Stimulated activated CD4-positive, alpha-beta T cell treated with anti-CD3 and anti-CD28 coated beads, Interleukin-1b, Interleukin-23, amount 100 ng/mL, for 1 hour (primary cell): ENCODE measurements around the gene TLDC2.
"Not testable (repeated sequence)": the region's sequence is repeated elsewhere in the genome, so short reads cannot be mapped to it uniquely, and the experiment has no call there.

Source experiments
- DNase-seq, 2 donors: peaks; one replicate each; pipeline ENCODE4 v3.0.0-alpha.2; 2020; ENCODE audit warnings: low read depth in 2 of 2

Gene TLDC2

DNA sequence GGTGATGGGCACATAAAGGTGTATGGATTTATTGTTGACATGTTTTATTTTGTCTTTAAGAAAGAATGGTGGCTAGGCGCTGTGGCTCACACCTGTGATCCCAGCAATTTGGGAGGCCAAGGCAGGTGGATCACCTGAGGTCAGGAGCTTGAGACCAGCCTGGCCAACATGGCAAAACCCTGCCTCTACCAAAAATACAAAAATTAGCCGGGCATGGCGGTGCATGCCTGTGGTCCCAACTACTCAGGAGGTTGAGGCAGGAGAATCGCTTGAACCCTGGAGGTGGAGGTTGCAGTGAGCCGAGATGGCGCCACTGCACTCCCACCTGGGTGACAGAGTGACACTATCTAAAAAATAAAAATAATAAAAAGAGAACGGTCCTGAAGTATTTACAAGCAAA, 30.1 kb downstream of the TLDC2 start:
- not testable (repeated sequence) for DNase-seq

DNA sequence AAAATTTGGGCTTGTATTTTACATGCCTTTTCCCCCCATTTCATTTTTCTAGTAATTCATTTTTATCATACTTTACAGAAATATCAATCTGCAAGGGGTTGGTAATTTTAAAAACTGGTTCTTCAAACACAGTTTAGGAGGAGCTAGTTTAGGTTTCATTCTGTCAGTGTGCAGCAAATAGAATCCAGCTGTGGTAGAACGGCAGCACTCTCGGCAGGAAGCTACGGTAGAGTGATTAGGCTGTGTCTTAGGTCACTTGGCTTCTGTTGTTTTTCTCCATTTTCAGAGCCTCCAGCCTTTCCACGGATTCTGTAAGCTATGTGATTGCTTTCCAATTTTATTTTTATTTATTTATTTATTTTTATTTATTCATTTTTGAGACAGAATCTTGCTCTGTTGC, 32.7 kb downstream of the TLDC2 start:
- no peak for DNase-seq

DNA sequence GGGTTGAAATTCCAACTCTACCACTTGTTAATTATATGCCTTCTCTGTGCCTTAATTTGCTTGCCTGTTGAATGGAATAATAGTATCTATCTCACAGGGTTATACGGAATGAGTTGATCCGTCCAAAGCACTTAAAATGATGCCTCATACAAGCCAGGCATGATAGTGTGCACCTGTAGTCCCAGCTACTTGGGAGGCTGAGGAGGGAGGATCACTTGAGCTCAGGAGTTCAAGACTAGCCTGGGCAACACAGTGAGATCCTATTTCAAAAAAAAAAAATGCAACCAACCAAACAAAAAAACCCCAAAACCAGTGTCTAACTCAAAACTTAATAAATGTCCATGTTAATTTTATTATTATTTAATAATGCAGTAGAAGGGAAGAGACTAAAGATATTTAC, 40.3 kb downstream of the TLDC2 start:
- no peak for DNase-seq

DNA sequence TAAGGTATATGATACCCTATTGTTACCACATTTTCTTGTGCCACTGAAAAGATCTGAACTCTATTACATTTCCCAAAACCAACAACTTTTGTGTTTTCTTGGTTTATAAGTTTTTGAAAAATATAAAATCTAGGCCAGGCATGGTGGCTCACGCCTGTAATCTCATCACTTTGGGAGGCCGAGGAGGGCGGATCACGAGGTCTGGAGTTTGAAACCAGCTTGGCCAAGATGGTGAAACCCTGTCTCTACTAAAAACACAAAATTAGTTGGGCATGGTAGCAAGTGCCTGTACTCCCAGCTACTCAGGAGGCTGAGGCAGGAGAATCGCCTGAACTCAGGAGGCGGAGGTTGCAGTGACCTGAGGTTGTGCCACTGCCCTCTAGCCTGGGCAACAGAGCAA, 41.3 kb downstream of the TLDC2 start:
- no peak for DNase-seq

DNA sequence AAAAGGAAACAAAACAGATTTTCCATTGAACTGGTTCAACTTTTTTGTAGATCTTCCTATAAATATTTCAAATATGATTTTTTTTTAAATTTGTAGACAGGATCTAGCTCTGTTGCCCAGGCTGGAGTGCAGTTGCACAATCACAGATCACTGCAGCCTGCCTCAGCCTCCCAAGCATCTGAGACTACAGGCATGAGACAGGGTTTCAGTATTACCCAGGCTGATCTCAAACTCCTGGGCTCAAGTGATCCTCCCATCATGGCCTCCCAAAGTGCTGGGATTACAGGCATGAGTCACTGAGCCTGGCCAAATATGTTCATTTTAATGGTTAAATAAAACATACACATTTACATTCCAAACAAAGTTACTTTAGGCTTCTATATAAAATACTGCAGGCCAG, 42.0 kb downstream of the TLDC2 start:
- no peak for DNase-seq

DNA sequence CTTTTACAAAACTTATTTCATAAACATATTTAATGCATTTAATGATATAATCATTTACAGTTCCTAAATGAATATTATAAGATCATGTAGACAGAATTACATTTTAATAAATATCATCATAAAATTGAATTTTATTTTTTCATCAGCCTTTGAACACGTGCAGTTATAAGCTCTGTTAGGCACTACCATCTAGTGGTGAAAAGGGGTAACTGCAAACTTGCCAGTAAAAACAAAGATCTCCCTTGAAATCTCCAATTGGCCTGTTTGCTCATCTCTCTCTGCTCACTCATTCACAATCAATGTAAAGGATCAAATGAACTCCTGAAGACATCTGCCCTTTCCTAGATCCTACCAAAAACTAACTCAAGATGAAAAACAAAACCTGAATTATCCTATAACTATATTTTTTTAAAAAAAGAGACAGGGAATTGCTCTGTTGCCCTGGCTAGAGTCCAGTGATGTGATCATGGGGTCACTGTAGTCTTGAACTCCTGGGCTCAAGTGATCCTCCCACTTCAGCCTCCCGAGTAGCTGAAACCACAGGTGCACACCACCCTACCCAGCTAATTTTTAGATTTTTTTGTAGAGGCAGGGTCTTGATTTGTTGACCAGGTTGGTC, 43.9 kb downstream of the TLDC2 start:
- no peak for DNase-seq

DNA sequence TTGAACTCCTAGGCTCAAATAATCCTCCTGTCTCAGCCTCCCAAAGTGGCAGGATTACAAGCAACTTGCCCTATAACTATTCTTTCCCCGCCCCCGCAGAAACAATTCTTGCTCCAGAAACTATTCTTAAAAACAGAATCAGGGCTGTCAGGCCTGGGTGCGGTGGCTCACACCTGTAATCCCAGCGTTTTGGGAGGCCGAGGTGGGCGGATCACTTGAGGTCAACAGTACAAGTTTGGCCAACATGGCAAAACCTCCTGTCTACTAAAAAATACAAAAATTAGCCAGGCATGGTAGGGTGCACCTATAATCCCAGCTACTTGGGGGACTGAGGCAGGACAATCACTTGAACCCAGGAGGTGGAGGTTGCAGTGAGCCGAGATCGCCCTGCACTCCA, 44.4 kb downstream of the TLDC2 start:
- DNase-seq: no peak

DNA sequence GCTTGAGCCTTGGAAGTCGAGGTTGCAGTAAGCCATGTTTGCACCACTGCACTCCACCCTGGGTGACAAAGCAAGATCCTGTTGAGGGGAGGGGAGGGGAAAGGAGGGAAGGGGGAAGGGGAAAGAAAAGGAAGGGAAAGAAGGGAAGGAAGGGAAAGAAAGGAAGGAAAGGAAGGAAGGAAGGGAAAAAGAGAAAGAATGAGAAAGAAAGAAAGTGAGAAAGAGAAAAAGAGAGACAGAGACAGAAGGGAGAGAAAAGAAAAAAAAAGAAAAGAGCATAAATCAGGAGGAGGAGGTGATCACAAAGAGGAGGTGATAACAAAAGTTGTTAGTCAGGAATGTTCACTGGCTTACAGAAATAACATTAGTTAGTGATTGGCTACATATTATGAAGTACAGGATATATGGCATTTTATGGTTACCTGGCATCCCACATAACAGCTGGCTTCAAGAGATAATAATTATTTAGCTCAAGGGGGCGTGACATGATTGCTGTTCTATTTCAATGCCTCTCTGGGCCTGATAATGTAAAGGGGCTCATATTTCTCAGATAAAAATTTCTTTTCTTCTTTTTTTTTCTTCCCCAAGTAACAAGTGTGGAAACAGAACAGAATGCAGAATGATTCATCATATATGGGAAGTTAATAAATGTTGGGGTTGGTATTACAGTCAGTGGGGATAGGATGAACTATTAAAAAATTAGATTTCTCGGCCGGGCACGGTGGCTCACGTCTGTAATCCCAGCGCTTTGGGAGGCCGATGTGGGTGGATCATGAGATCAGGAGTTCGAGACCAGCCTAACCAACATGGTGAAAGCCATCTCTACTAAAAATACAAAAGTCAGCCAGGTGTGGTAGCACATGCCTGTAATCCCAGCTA, 48.5 kb downstream of the TLDC2 start:
- no peak for DNase-seq

DNA sequence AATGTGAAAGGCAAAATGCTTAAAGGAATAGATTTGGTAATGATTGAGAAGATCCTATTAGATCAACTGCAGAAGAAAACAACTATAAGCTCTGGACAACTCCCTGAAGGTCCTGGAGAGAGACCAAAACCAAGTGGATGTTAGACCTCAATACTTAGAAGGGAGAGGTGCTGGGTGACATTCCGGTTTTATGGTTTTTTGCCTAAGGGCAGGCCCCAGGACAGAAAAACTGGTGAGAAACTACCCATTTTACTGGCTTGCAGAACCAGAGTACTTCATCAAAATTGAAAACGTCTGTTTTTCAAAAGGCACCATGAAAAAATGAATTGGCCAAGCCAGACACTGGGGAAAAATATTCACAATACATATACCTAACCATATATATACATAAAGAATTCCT, 49.3 kb downstream of the TLDC2 start:
- DNase-seq: no peak

DNA sequence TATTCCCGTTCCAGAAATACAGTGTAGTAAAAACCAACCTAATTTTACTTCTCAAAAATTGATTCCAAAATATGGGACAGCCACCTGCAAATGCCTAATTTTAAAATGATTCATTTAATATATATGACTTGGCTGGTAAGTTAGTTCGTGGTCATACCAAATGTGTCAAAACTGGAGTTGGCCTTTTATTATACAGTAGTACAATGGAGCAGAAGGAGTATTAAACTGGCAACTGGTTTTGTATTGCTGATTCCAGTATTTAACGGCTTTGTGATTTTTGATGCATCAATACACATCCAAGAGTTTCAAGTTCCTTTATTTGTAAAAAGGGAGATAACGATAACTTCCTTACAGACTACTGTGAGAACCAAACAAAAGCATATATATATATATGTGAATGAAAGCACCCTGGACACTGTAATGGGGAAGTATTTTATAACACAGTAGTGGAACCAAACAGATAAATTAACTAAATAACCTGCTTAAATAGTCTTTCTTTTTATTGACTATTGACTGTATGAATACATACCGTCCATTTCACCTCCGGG, 50.8 kb downstream of the TLDC2 start:
- DNase-seq: no peak

DNA sequence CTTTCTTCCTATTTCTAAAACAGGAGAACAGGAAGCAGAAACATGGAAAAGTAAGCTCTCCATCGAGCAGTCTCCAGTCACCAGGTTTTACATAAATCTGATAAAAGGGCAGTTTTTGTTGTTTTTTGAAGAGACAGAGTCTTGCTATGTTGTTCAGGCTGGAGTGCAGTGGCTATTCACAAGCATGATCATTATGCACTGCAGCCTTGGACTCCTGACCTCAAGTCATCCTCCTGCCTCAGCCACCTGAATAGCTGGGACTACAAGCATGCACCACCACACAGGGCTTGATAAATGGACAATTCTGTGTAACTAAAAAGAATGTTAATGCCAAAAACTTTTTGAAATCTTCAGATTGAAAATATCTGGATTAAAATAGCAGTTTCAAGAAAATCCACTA, 51.8 kb downstream of the TLDC2 start:
- no peak for DNase-seq

DNA sequence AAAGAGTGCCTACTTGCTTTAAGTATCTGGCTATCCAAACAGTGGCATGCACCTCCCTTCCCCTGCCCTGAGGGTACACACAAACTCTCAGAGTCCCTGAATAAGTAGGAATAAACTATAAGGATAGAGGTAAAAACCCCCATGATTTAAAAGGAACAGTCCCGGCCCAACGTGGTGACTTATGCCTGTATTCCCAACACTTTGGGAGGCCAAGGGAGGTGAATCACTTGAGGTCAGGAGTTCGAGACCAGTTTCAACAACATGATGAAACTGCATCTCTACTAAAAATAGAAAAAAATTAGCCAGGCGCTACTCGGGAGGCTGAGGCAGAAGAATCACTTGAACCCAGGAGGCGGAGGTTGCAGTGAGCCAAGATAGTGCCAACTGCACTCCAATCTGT, 53.4 kb downstream of the TLDC2 start:
- DNase-seq: no peak

DNA sequence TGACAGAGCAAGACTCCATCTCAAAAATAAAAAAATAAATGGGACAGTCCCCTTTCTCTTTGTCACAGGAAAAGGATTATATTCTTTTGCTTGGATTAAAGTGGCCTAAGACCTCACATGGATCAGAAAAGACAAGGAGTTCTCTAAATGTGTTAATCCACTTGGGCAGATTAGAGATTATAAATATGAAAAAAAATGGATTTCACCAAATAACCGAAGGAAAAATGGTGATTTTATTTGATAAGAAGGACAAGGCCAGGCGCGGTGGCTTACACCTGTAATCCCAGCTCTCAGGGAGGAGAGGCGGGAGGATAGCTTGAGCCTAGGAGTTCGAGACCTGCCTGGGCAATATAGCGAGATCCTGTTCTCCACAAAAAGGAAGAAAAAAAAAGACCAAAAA, 53.8 kb downstream of the TLDC2 start:
- no peak for DNase-seq

DNA sequence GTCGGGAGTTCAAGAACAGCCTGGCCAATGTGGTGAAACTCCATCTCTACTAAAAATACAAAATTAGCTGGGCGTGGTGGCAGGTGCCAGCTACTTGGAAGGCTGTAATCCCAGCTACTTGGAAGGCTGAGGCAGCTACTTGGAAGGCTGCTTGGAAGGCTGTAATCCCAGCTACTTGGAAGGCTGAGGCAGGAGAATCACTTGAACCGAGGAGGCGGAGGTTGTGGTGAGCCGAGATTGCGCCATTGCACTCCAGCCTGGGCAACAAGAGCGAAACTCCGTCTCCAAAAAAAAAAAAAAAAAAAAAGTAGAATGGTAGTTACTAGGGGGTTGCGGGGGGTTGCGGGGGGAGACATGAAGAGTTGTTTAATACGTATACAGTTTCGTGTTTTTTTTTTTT, 56.1 kb downstream of the TLDC2 start:
- not testable (repeated sequence) for DNase-seq

DNA sequence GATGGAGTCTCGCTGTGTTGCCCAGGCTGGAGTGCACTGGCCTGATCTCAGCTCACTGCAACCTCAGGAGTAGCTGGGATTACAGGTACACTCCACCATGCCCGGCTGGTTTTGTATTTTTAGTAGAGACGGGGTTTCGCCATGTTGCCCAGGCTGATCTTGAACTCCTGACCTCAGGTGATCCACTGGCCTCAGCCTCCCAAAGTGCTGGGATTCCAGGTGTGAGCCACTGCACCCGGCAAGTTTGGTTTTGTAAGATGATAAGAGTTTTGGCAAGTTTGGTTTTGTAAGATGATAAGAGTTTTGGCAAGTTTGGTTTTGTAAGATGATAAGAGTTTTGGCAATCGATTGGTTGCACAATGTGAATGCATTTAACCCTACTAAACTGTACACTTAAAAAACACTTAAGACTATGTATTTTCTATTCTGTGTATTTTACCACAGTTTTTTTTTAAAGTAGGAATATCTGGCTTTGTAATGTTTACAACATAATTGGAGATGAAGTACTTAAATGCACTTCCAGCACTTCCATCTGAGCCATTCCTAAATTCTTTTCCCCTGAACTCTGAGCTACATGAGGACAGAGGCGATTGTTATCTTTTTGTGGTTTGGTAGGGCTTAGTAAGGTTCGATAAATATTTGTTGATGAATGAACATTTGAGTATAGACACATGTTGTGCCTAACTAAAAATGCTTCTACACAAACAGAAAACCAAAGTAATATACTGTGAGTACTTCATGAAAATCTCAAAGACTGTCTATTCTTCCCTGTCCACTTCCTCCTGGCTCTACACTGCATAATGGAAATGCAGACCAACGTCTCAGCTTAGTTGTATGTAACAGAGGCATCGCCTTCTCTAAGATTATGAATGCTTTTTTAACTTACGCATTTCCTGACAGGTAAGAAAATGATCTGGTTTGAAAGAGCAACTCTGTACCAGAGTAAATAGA, 56.8 kb downstream of the TLDC2 start:
- no peak for DNase-seq

DNA sequence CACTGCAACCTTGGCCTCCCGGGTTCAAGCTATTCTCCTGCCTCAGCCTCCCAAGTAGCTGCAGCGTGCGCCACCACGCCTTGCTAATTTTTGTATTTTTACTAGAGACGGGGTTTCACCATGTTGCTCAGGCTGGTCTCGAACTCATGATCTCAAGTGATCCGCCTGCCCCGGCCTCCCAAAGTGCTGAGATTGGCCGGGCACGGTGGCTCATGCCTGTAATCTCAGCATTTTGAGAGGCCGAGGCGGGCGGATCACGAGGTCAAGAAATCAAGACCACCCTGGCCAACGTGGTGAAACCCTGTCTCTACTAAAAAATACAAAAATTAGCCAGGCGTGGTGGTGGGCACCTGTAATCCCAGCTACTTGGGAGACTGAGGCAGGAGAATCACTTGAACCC, 57.6 kb downstream of the TLDC2 start:
- DNase-seq: not testable (repeated sequence)

DNA sequence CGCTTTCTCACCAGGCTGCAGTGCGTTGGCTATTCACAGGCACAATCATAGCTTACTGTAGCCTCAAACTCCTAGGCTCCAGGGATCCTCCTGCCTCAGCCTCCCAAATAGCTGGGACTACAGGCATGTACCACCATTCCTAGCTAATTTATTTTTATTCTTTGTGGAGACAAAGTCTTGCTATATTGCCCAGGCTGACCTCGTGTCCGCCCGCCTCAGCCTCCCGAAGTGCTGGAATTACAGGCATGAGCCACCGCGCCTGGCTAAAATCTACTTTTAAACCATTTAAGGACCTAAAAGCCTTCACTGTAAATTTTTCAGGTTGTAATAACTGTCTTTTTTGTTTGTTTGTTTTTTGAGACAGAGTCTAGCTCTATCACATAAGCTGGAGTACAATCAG, 60.4 kb downstream of the TLDC2 start:
- DNase-seq: no peak

DNA sequence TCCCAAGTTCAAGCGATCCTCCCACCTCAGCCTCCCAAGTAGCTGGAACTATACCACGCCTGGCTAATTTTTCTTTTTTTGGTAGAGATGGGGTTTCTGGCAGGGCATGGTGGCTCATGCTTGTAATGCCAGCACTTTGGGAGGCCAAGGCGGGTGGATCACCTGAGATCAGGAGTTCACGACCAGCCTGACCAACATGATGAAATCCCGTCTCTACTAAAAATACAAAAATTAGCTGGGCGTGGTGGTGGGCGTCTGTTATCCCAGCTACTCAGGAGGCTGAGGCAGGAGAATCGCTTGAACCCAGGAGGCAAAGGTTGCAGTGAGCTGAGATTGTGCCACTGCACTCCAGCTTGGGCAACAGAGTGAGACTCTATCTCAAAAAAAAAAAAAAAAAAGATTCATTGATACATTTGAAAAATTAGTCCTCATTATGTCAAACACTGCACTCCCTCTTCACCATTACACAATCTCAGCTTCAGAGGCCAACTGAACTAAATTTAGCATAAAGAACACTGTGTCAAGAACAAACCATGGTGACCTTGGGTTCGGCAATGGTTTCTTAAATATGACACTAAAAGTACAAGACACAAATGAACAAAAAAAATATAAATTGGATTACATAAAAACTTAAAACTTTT, 60.9 kb downstream of the TLDC2 start:
- not testable (repeated sequence) for DNase-seq

DNA sequence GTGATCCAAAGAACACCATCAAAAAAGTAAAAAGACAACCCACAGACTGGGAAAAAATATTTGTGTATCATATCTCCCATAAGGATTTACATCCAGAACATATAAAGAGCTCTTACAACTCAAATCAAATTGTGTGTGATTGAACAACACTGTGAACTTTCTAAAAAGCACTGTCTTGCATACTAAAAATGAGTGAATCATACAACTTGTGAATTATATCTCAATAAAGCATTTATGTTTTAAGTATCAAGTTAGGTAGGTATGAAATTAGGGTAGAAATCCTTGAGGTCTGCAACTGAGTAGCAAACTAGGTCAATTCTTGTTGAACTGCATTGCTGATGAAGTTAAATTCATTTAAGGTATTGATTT, 61.4 kb downstream of the TLDC2 start:
- no peak for DNase-seq

DNA sequence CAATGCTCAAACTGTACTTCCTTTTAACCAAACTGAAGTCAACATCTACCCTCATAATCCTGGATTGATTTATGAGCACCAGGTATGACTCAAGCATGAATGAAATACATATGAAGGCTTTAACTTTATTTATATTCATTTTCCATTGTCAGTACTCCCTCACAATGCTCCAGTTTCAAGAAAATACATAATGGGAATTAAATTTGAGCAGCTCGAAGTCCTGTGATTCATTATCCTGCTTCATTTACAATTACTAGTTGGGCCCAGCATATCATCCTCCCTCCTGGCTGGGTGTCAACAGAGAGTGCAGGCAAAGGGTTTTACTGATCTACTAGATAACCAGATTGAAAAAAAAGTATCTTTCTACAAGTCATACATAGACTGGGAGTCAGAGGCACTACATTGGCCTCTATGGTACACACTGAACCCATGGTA, 65.5 kb downstream of the TLDC2 start:
- no peak for DNase-seq
